Peyer's patch (tissue), 4 donors: ENCODE measurements around the gene TNFRSF13B. TPM values are rescaled to one million over a fixed set of nuclear protein-coding genes. Genes with fewer than 3 reads are reported as not detected.

Experiments
- DNase-seq, 3 donors: peaks; one replicate each; pipeline ENCODE4 v3.0.0-alpha.2; 2017 to 2019
- H3K27ac ChIP-seq, 4 donors: fragments of 200-600 bp; sonication (generic); one replicate each; pipeline ENCODE4 v1.5.1; 2016 to 2019
- H3K27me3 ChIP-seq, 2 donors: fragments of 200-600 bp; sonication (generic); one replicate each; pipeline ENCODE4 v1.5.1; 2019
- H3K36me3 ChIP-seq, 3 donors: fragments of 200-600 bp; sonication (generic); one replicate each; pipeline ENCODE4 v1.5.1; 2016 to 2019
- H3K4me1 ChIP-seq, 4 donors: fragments of 200-600 bp; sonication (generic); one replicate each; pipeline ENCODE4 v1.5.1; 2016 to 2019
- H3K4me3 ChIP-seq, 4 donors: fragments of 200-600 bp; sonication (generic); 1 replicate in 3 of 4; 2 replicates in 1 of 4; pipeline ENCODE4 v1.5.1; 2016 to 2019; ENCODE audit warnings: mild to moderate bottlenecking in 1 of 4
- H3K9me3 ChIP-seq, 4 donors: fragments of 200-600 bp; sonication (generic); one replicate each; pipeline ENCODE4 v1.5.1; 2016 to 2019; ENCODE audit warnings: mild to moderate bottlenecking in 1 of 4
- CTCF ChIP-seq, 6 experiments: fragments of 450-650 bp in 4 of 6; fragments of 200-600 bp in 2 of 6; sonication (generic) in 1 of 6; IDR thresholded peaks; one replicate each; pipeline ENCODE4 v1.5.1; 2017 to 2019; ENCODE audit warnings: antibody characterized with exemption in 6 of 6, mild to moderate bottlenecking in 3 of 6, moderate library complexity in 1 of 6
- POLR2A ChIP-seq, 2 donors: fragments of 450-650 bp; IDR thresholded peaks; one replicate each; pipeline ENCODE4 v1.5.1; 2017; ENCODE audit warnings: antibody characterized with exemption in 2 of 2, mild to moderate bottlenecking in 2 of 2, moderate library complexity in 2 of 2
- total RNA-seq, 4 donors: library from RNA; depleted of rRNA; stranded (reverse); fragments of >200 nt; gene quantifications; one replicate each; pipeline ENCODE4 v1.1.0, GENCODE V29; 2016

Gene TNFRSF13B
- total RNA-seq, 4 donors from 2014 or later = 3.2 to 86.6 TPM; not detected in 2

- H3K36me3 ChIP-seq = no peaks in the 10 kb centered on the region
- H3K9me3 ChIP-seq = no peaks in the 10 kb centered on the region
- no peak overlapping the region for H3K27ac ChIP-seq
- DNase-seq = peak in 1 of 3 donors; percentile 7
- H3K27me3 ChIP-seq = no peaks in the 10 kb centered on the region
- no peak overlapping the region for H3K4me3 ChIP-seq
- TF ChIP-seq POLR2A (IDR thresholded peaks at IDR 0.05) (no peak), CTCF (IDR thresholded peaks at IDR 0.05) (no peak)
- no peaks in the 10 kb centered on the region for H3K4me1 ChIP-seq
Measured at GRCh38 chr17:16954521-16954920, 17.4 kb downstream of the TNFRSF13B start.

- Histone ChIP-seq H3K27ac (no peak overlapping the region), H3K27me3 (no peaks in the 10 kb centered on the region), H3K4me1 (no peaks in the 10 kb centered on the region), H3K36me3 (no peaks in the 10 kb centered on the region), H3K4me3 (no peak overlapping the region), H3K9me3 (no peaks in the 10 kb centered on the region)
- TF ChIP-seq CTCF (IDR thresholded peaks at IDR 0.05) (no peak), POLR2A (IDR thresholded peaks at IDR 0.05) (no peak)
- peak in 1 of 3 donors; percentile 28 for DNase-seq
Measured at GRCh38 chr17:16953841-16954240, 18.1 kb downstream of the TNFRSF13B start.

- H3K27ac ChIP-seq = no peak overlapping the region
- no peaks in the 10 kb centered on the region for H3K27me3 ChIP-seq
- no peaks in the 10 kb centered on the region for H3K4me1 ChIP-seq
- H3K4me3 ChIP-seq = no peak overlapping the region
- no peaks in the 10 kb centered on the region for H3K9me3 ChIP-seq
- DNase-seq = peak in 1 of 3 donors; percentile 23
- no peaks in the 10 kb centered on the region for H3K36me3 ChIP-seq
- TF ChIP-seq CTCF (IDR thresholded peaks at IDR 0.05) = no peak
- TF ChIP-seq POLR2A (IDR thresholded peaks at IDR 0.05) = no peak
Measured at GRCh38 chr17:16953347-16953746, 18.6 kb downstream of the TNFRSF13B start.

- Histone ChIP-seq H3K27ac (no peak overlapping the region), H3K4me3 (no peak overlapping the region), H3K4me1 (no peaks in the 10 kb centered on the region), H3K27me3 (no peaks in the 10 kb centered on the region), H3K36me3 (no peaks in the 10 kb centered on the region), H3K9me3 (no peaks in the 10 kb centered on the region)
- peak in 1 of 3 donors; percentile 41 for DNase-seq
- TF ChIP-seq POLR2A (IDR thresholded peaks at IDR 0.05) = no peak
- no peak for TF ChIP-seq CTCF (IDR thresholded peaks at IDR 0.05)
Measured at GRCh38 chr17:16952401-16952800, 19.5 kb downstream of the TNFRSF13B start.

- DNase-seq = peak in 1 of 3 donors; percentile 44
- Histone ChIP-seq H3K36me3 (no peaks in the 10 kb centered on the region), H3K4me1 (no peaks in the 10 kb centered on the region), H3K27ac (no peak overlapping the region), H3K9me3 (no peaks in the 10 kb centered on the region), H3K4me3 (no peak overlapping the region), H3K27me3 (no peaks in the 10 kb centered on the region)
- TF ChIP-seq CTCF (IDR thresholded peaks at IDR 0.05) (no peak), POLR2A (IDR thresholded peaks at IDR 0.05) (no peak)
Measured at GRCh38 chr17:16950488-16950887, 21.4 kb downstream of the TNFRSF13B start.
